ENCODE data around the gene IQCH. TPM values are rescaled to one million over a fixed set of nuclear protein-coding genes. Genes with fewer than 3 reads are reported as not detected.
"Not testable (repeated sequence)": the region's sequence is repeated elsewhere in the genome, so short reads cannot be mapped to it uniquely, and the experiment has no call there.

Gene IQCH
- total RNA-seq, 2 donors from 2014 or later: 0.93 to 2.2 TPM

- H3K27me3 ChIP-seq: no peaks in the 10 kb centered on the region
- H3K4me3 ChIP-seq: no peak overlapping the region
- no peaks in the 10 kb centered on the region for H3K36me3 ChIP-seq
- no peaks in the 10 kb centered on the region for H3K9me3 ChIP-seq
- no peak overlapping the region for H3K9ac ChIP-seq (ENCODE audit: low read depth in 2 of 2, low read length in 2 of 2)
- no peaks in the 10 kb centered on the region for H3K4me1 ChIP-seq
- DNase-seq: no peak
- intact Hi-C loops (cut with DNase I): no loop called here
- no peak for TF ChIP-seq CTCF (IDR thresholded peaks at IDR 0.05)
- no peak overlapping the region for H3K27ac ChIP-seq
These were observed 166.5 kb downstream of the IQCH start for GRCh38 chr15:67421105-67421504.

- no peak for DNase-seq
- H3K36me3 ChIP-seq: no peaks in the 10 kb centered on the region
- H3K4me3 ChIP-seq: no peak overlapping the region
- H3K9me3 ChIP-seq: no peaks in the 10 kb centered on the region
- no peaks in the 10 kb centered on the region for H3K4me1 ChIP-seq
- no peaks in the 10 kb centered on the region for H3K27me3 ChIP-seq
- no peak overlapping the region for H3K27ac ChIP-seq
- no peak for TF ChIP-seq CTCF (IDR thresholded peaks at IDR 0.05)
- intact Hi-C loops (cut with DNase I): no loop called here
- no peak overlapping the region for H3K9ac ChIP-seq (ENCODE audit: low read depth in 2 of 2, low read length in 2 of 2)
These were observed 167.7 kb downstream of the IQCH start for GRCh38 chr15:67422296-67422695.

- Histone ChIP-seq H3K27me3 (no peaks in the 10 kb centered on the region), H3K36me3 (no peaks in the 10 kb centered on the region), H3K27ac (no peak overlapping the region), H3K9ac (ENCODE audit: low read depth in 2 of 2, low read length in 2 of 2) (no peak overlapping the region), H3K4me1 (no peaks in the 10 kb centered on the region), H3K4me3 (no peak overlapping the region), H3K9me3 (no peaks in the 10 kb centered on the region)
- peak; percentile 73 for TF ChIP-seq CTCF (IDR thresholded peaks at IDR 0.05)
- DNase-seq: peak; percentile 46
- intact Hi-C loops (cut with DNase I): loop anchor here (5.0 kb wide), 1 partner anchor 486 kb away; no protein-coding TSS in a partner anchor
These were observed 179.0 kb downstream of the IQCH start for GRCh38 chr15:67433495-67434099.

GRCh38 chr15:67436351-67437250, 182.0 kb downstream of the IQCH start:
- DNase-seq: peak; percentile 57
- H3K27ac ChIP-seq; H3K4me1 ChIP-seq; H3K4me3 ChIP-seq; H3K27me3 ChIP-seq; H3K9me3 ChIP-seq; H3K9ac ChIP-seq (ENCODE audit: low read depth in 2 of 2, low read length in 2 of 2); H3K36me3 ChIP-seq; intact Hi-C loops (cut with DNase I): not testable (repeated sequence)

- TF ChIP-seq CTCF (IDR thresholded peaks at IDR 0.05): no peak
- Histone ChIP-seq H3K27ac (no peak overlapping the region), H3K4me1 (no peaks in the 10 kb centered on the region), H3K9me3 (no peaks in the 10 kb centered on the region), H3K9ac (ENCODE audit: low read depth in 2 of 2, low read length in 2 of 2) (no peak overlapping the region), H3K36me3 (no peaks in the 10 kb centered on the region), H3K27me3 (no peaks in the 10 kb centered on the region), H3K4me3 (no peak overlapping the region)
- intact Hi-C loops (cut with DNase I): no loop called here
- DNase-seq: no peak
These were observed 189.5 kb downstream of the IQCH start for GRCh38 chr15:67444100-67444499.

- H3K27ac ChIP-seq: no peak overlapping the region
- no peak overlapping the region for H3K9ac ChIP-seq (ENCODE audit: low read depth in 2 of 2, low read length in 2 of 2)
- no peak for TF ChIP-seq CTCF (IDR thresholded peaks at IDR 0.05)
- intact Hi-C loops (cut with DNase I): no loop called here
- no peaks in the 10 kb centered on the region for H3K27me3 ChIP-seq
- no peaks in the 10 kb centered on the region for H3K36me3 ChIP-seq
- no peaks in the 10 kb centered on the region for H3K9me3 ChIP-seq
- DNase-seq: no peak
- H3K4me3 ChIP-seq: no peak overlapping the region
- H3K4me1 ChIP-seq: no peaks in the 10 kb centered on the region
These were observed 191.9 kb downstream of the IQCH start for GRCh38 chr15:67446449-67446848.

GRCh38 chr15:67448372-67448771, 193.8 kb downstream of the IQCH start:
- H3K27me3 ChIP-seq; H3K9ac ChIP-seq (ENCODE audit: low read depth in 2 of 2, low read length in 2 of 2); H3K4me3 ChIP-seq; H3K36me3 ChIP-seq; H3K27ac ChIP-seq; H3K9me3 ChIP-seq; H3K4me1 ChIP-seq; intact Hi-C loops (cut with DNase I); DNase-seq: not testable (repeated sequence)

GRCh38 chr15:67453703-67454102, 199.1 kb downstream of the IQCH start:
- H3K27ac ChIP-seq; H3K4me1 ChIP-seq; H3K9me3 ChIP-seq; H3K36me3 ChIP-seq; intact Hi-C loops (cut with DNase I); H3K27me3 ChIP-seq; H3K9ac ChIP-seq (ENCODE audit: low read depth in 2 of 2, low read length in 2 of 2); DNase-seq; H3K4me3 ChIP-seq: not testable (repeated sequence)

Data from colonic mucosa (tissue), 4 donors.